ENCODE measurements around the gene FAM124B.

FAM124B gene

GRCh38 chr2:224379986-224380385 lies 21.9 kb downstream of the FAM124B start:
- DNase-seq, result no peak

- DNase-seq, result no peak
Measured at GRCh38 chr2:224379172-224379571, 22.7 kb downstream of the FAM124B start.

GRCh38 chr2:224378701-224379097 lies 23.2 kb downstream of the FAM124B start:
- no peak for DNase-seq

- no peak for DNase-seq
Measured at GRCh38 chr2:224377751-224378700, 23.9 kb downstream of the FAM124B start.

GRCh38 chr2:224372641-224373040 lies 29.3 kb downstream of the FAM124B start:
- no peak for DNase-seq

- DNase-seq, result no peak
Measured at GRCh38 chr2:224369028-224369632, 32.8 kb downstream of the FAM124B start.

GRCh38 chr2:224366267-224366844 lies 35.6 kb downstream of the FAM124B start:
- DNase-seq, result no peak

GRCh38 chr2:224365331-224365730 lies 36.6 kb downstream of the FAM124B start:
- DNase-seq, result no peak

- DNase-seq, result no peak
Measured at GRCh38 chr2:224363281-224363680, 38.6 kb downstream of the FAM124B start.

GRCh38 chr2:224362094-224362493 lies 39.8 kb downstream of the FAM124B start:
- no peak for DNase-seq

- DNase-seq, result no peak
Measured at GRCh38 chr2:224360801-224361251, 41.1 kb downstream of the FAM124B start.

GRCh38 chr2:224359569-224359968 lies 42.3 kb downstream of the FAM124B start:
- DNase-seq, result no peak

- DNase-seq, result no peak
Measured at GRCh38 chr2:224357098-224357901, 44.6 kb downstream of the FAM124B start.

- no peak for DNase-seq
Measured at GRCh38 chr2:224354632-224355211, 47.2 kb downstream of the FAM124B start.

- no peak for DNase-seq
Measured at GRCh38 chr2:224350703-224351102, 51.2 kb downstream of the FAM124B start.

GRCh38 chr2:224349396-224349795 lies 52.5 kb downstream of the FAM124B start:
- DNase-seq, result no peak

GRCh38 chr2:224347176-224348051 lies 54.5 kb downstream of the FAM124B start:
- DNase-seq, result no peak

- DNase-seq, result no peak
Measured at GRCh38 chr2:224345492-224345891, 56.4 kb downstream of the FAM124B start.

GRCh38 chr2:224343226-224343625 lies 58.7 kb downstream of the FAM124B start:
- no peak for DNase-seq

- no peak for DNase-seq
Measured at GRCh38 chr2:224335991-224336390, 65.9 kb downstream of the FAM124B start.

GRCh38 chr2:224334726-224335125 lies 67.2 kb downstream of the FAM124B start:
- DNase-seq, result no peak

All from NK-92 treated with Interleukin-12 subunit alpha and Interleukin-12 subunit beta, amount 100 ng/mL, for 24 hours (cell line).